ENCODE results near the gene GMDS. TPM values are rescaled to one million over a fixed set of nuclear protein-coding genes. Genes with fewer than 3 reads are reported as not detected.

Gene GMDS
- total RNA-seq, 1 donor from 2014 or later, result 18.1 TPM

DNA sequence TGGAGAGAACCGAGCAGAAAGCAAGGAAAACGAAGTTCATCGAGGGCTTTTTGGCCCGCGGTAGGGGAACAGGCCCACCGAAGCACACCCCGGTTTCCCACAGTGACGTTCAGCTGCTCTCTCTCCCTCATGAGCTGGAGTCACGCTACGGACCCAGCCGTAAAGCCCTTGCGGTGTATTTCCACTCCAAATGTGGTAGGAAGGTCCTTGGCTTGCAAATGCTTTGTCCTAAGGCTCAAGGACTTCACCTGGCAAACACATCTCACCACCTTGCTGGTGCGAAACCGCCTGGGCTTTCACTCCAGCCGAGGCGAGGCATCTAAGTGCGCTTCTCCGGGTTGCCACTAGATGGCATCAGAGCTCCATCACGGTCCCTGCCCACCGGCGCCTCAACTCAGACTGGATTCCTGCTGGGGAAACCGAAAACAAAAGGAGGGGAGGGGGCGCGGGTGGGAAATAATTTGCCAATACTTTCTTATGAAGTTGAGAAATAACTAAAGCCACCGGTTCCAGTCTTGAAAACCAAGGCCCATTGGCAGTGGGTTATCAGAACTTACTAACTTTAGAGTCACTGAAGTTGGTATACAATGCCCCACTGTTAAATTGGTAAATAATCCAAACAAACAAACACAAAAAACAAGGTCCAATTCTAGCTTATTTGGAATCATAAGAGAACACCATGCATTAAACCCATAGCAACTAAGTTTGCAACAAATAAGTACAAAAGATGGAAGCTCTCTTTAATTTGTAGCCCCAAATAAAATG lies 649.1 kb downstream of the GMDS start:
- no peak for DNase-seq (ENCODE audit: low read depth, low spot score)

DNA sequence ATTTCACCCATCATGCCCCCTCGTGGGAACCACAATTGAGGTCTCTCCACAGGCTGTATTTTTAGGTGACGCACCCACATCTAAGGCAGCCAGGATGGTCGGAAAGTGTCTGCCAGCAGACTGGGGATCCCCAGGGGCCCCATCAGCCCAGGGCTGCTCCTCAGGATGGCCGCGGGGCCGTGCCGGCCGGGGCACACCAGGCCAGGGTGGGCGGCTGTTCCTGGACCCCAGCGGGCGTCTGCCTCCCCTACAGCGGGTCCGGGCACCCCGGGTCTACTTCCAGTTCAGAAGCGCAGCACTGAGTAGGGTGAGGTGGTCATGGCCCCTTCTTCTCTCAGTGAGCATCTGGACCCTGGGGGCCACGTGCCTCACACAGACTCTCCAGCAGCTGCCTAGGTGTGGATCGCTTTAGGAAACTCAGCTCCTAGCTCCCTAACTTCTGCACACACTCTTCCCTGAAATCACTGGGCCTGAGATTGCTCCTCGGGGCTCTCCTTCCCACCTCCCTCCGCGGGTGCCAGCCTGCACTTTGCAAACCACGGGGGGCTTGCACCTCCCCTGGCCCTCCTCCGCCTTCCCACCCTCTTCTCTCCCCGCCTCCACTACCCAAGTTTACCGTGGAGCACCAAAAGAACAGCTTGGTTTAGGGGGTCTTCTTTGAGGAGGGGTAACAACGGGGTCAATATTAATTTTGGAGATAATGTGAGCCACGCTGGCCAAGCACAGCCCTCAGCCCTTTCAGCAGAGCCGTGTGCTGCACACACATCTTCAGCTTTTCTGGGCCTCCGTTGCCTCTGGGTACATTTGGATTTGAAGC lies 649.9 kb downstream of the GMDS start:
- DNase-seq (ENCODE audit: low read depth, low spot score), result no peak

DNA sequence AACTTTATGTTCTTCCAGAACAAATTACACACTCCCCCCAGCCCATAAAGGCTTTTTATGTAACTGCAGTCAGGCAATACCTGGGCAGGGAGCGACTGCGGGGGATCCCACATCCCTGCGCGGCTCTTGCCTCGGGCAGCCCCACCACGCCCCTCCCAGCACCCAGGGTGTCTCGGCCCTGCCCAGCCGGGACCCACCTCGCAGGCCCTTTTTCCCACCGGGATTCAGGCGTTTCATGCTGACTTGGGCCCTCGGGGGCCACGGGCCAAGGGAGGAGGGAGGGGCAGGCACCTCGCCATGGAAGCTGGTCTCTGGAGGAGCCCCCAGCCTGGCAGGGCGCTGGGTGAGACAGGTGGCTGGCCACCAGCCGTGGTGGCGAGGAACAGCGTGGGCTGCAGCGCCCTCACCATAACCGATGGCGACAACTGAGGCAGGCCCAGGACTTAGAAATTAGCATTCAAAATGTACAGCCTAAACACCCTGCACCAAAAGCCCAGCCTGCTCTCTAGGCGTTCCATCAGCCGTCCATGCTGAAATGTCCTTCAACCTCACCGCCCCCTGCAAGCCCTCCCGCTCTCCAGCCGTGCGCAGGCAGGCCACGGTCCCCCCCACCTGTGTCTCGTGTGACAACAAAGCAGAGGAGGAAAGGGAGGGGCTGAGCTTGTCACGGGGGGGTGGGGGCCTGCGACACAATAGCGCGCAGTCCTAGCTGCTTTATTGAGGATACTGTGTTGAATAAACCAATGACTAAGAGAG lies 650.8 kb downstream of the GMDS start:
- no peak for DNase-seq (ENCODE audit: low read depth, low spot score)

DNA sequence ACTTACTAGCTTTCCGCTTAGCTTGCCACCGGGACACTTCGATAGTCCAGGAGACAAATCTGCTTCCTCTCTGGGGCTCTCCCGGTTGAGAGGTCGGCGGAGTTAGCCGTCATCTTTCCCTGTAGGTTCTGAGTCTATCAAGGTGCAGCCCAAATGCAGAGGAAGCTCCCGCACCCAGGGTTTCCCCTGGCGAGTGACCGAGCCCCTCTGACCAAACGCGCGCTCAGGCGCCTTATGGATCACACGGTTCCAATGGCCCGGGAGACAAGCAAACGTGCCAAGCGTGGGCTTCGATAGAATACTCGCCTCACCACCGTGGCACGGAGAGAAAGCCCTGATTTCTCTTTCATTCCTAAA lies 651.5 kb downstream of the GMDS start:
- DNase-seq (ENCODE audit: low read depth, low spot score), result no peak

DNA sequence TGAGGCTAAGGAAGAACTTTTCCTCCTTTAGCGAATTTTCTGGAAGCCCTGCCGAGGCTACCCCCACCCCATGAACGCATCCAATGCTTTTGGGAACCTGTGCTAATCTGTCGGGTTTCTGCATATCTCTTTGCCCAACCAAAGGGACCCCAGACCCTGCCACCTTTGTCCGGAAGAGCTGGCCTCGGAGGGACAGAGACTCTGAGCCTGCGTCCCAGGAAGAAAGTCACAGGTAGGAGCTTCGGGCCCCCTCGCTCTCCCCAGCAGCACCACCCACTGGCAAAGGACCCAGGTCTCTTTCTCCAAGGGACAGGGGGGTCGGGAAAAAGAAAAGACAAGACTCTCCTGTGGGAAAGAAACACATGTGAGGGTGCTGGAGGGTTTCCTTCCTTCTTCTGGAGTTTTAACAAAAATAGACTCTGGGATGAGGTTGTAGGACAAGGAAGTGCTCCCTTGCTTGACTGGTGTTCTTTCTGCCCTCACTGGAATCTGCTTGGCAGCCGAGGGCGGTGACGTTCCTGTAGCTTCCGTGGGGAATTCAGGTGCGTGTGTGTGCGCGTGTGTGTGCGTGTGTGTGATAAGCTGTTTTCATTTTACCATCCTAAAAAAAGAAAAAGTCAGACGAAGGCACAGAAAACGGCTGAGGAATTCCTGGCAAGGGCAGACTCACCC lies 652.0 kb downstream of the GMDS start:
- DNase-seq (ENCODE audit: low read depth, low spot score), result no peak

- no peak for DNase-seq (ENCODE audit: low read depth, low spot score)
Observed at GRCh38 chr6:1592852-1593251, 652.6 kb downstream of the GMDS start.

- DNase-seq (ENCODE audit: low read depth, low spot score), result no peak
Observed at GRCh38 chr6:1591926-1592325, 653.5 kb downstream of the GMDS start.

- DNase-seq (ENCODE audit: low read depth, low spot score), result no peak
Observed at GRCh38 chr6:1591243-1591642, 654.2 kb downstream of the GMDS start.

GRCh38 chr6:1590580-1590979 lies 654.8 kb downstream of the GMDS start:
- DNase-seq (ENCODE audit: low read depth, low spot score), result no peak

- no peak for DNase-seq (ENCODE audit: low read depth, low spot score)
Observed at GRCh38 chr6:1589208-1589607, 656.2 kb downstream of the GMDS start.

- no peak for DNase-seq (ENCODE audit: low read depth, low spot score)
Observed at GRCh38 chr6:1587977-1588376, 657.4 kb downstream of the GMDS start.

- DNase-seq (ENCODE audit: low read depth, low spot score), result no peak
Observed at GRCh38 chr6:1587546-1587945, 657.9 kb downstream of the GMDS start.

DNA sequence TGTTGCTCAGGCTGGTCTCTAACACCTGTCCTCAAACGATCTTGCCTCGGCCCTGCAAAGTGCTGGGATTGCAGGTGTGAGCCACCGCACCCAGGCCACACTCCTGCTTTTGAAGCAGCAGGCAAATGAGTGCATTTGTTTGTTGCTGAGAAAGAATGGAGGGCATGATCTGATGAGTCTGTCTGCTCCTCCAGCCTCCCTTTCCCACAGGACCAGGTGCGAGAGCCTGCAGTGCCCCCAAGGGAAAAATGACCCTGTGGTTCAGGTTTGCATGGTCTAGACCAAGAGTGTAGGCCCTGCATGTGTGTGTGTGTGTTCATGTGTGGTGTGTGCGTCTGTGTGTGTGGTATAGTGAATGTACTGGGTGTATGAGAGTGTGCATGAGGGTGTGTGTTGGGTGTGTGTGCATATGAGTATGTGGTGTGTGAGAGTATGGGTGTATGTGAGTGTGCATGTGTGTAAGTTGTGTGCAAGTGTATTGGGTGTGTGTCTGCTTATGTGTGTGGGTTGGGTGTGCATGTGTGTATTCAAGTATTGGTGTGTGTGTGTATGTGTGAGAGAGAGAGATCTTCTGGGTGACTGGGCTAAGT lies 658.4 kb downstream of the GMDS start:
- DNase-seq (ENCODE audit: low read depth, low spot score), result no peak

DNA sequence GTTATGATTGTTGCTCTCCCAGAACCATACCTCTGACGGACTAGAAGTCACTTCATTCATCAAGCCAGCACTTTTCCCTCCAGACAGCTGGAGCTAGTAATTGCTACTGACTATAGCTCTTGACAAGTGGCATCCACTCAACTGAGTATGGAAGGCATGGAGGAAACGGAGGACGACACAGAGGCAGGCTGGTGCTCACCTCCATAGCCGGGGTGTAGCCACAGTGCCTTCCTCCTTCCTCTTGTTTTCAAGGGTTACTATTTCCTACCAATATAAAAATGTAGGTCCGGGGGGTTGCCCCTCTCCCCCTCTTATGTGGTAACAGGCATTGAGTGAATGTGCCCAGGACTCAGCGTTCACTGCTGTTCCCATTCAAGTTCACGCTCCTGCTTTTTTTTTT lies 659.1 kb downstream of the GMDS start:
- no peak for DNase-seq (ENCODE audit: low read depth, low spot score)

GRCh38 chr6:1585669-1586049 lies 659.7 kb downstream of the GMDS start:
- no peak for DNase-seq (ENCODE audit: low read depth, low spot score)

DNA sequence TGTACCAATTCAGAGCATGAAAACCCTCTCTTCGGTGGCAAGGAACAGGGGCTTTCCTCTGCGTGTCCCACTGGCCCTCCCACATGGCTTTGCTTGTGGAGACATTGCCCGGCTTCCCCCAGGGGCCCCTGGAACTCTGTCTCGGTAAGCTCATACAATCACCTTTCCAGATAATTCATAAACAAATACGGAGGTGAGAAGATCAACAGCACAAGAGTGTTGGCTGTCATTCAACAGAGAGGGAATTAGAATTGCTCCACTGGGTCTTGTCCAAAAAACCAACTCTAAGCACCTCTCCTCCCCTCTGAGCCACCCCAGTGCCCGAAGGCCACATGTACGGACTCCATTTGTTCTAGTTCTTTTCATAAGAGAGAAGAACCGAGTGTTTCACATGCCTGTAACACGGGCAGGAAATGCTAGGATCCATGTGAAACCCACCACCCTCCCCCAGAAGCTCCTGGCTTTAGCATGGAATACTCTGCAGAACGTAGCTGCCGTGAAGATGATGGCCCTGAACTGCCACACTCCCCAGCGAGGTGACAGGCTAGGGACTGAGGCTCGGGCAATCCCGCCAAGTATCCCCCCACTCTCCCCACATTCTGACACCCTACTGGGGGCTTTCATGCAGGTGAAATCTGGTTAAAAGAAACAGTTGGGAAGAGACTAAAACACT lies 660.3 kb downstream of the GMDS start:
- no peak for DNase-seq (ENCODE audit: low read depth, low spot score)

DNA sequence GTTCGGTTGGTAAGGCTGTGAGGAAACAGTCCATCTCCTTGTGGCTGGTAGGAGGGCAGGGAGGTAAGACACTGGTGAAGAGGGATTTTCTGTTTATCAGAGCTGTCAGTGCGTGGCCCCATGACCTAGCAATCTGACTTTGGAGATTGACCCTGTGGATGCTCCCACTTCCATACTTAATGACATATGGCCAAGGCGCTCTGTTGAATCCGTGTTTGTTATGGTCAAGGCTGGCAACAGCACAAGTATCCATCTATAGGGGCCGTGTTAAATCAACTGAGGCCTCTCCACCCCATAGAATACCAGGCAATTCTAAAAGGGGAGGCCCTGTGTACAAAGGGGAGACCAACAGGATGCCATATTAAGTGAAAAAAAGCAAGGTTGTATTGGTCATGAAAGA lies 661.3 kb downstream of the GMDS start:
- no peak for DNase-seq (ENCODE audit: low read depth, low spot score)

- DNase-seq (ENCODE audit: low read depth, low spot score), result no peak
Observed at GRCh38 chr6:1581120-1581991, 664.0 kb downstream of the GMDS start.

GRCh38 chr6:1580585-1580984 lies 664.8 kb downstream of the GMDS start:
- DNase-seq (ENCODE audit: low read depth, low spot score), result no peak

GRCh38 chr6:1580109-1580508 lies 665.3 kb downstream of the GMDS start:
- no peak for DNase-seq (ENCODE audit: low read depth, low spot score)
